Prostate gland (tissue), 2 donors: Measurements from ENCODE around the gene PLCH2.

Experiments
- CTCF ChIP-seq, 4 experiments: fragments of 200-600 bp in 2 of 4; fragments of 450-650 bp in 2 of 4; sonication (generic) in 2 of 4; IDR thresholded peaks; 1 replicate in 3 of 4; 2 replicates in 1 of 4; pipeline ENCODE4 v1.5.1; 2016 to 2019; ENCODE audit warnings: antibody characterized with exemption in 4 of 4, mild to moderate bottlenecking in 2 of 4, moderate library complexity in 2 of 4
- POLR2AphosphoS5 ChIP-seq: sonication (generic); formaldehyde crosslinking; IDR thresholded peaks from one replicate; pipeline ENCODE4 v1.6.1; 2017; ENCODE audit warnings: antibody characterized with exemption

- TF ChIP-seq CTCF (IDR thresholded peaks at IDR 0.05) (no peak), POLR2AphosphoS5 (no peak)
Observed at GRCh38 chr1:2489615-2490014, 13.5 kb downstream of the PLCH2 start.
